ENCODE data around the gene SLC16A5. TPM values are rescaled to one million over a fixed set of nuclear protein-coding genes. Genes with fewer than 3 reads are reported as not detected.
A peak's percentile ranks its signal among the peaks of the same experiment; 100 is the strongest.

SLC16A5 gene
- total RNA-seq, 1 experiment from 2014 or later: 0.33 TPM

DNA sequence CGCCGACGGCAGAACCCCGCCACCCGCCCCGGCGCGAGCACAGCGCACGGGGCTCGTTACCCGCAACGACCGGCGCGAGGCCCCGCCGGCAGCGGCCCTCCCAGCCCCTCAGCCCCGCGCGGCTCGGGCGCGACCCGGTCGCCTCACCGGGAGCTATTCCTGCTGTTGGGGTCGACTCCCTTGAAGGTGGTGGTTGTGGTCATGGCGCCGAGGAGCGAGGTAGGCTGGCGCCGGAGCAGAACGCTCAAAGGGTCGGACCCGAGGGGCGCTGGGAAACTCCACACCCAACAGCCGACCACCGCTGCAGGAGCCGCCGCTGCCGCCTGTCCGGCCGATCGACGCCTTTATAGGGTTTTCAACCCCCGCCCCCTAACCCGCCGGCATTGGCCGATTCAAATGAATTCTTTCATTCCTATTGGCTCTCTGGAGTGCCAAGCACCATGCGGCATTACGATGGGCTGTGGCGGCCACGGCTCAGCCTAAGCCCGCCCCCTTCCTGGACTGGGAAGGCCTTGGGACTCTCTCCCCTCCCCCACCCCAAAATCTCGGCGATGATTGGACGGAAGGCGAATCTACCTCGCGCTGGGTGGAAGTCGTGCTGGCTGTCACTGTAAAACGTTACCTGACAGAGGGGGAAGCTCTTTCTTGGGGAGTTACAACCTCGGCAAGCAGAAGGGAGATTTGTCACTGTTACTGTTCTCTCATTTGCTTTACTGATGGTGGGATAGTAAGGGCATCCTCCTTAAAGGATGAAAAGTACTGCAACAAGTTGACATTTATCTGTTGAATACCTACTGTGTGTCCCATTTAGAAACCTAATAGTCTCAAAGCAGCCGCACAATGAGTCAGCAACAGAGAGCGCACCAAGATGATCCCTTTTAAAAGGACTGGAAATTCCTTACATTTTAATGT, 66.7 kb downstream of the SLC16A5 start, which contains the start of gene JPT1:
Gene JPT1 (minus strand): TSS at position 318 of the 912 bp plus-strand sequence. CDS start 115 bp downstream, at position 203.
- Histone ChIP-seq H3K4me3 (peak within 1 kb of the TSS; percentile 94), H3K27me3 (no peaks in the 10 kb centered on the region), H3K9me3 (no peaks in the 10 kb centered on the region), H3K36me3 (peaks cover 39% of the 10 kb centered on the region)
- DNase-seq: peak; percentile 99

DNA sequence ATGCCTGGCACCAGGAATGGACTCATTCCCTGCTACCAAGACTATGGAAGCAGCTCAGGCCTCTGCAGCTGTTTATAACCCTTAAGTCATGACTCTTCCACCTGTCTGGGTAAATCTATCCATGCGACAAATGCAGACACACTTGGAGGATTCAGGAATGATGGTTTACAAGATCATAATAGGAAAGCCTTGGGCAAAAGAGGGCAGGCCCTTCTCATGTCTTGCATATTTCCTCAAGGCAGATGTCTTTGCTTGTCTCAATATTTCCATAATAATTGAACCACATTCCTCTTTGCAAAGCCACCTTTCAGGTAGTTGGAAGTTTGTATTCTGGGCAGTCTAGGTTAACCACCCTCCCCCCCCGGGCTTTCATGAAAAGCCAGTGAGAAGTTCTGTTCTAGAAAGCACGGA, 67.4 kb downstream of the SLC16A5 start:
- Histone ChIP-seq H3K36me3 (peaks cover 40% of the 10 kb centered on the region), H3K27me3 (no peaks in the 10 kb centered on the region), H3K4me3 (no peak overlapping the region), H3K9me3 (no peaks in the 10 kb centered on the region)
- DNase-seq: no peak

Other genes starting within 250 kb of the SLC16A5 start
- gene GRIN2C, start 228.1 kb upstream of the SLC16A5 start, total RNA-seq (2014; rRNA removed; shearing (Covaris generic); ENCODE audit: low replicate concordance): not detected in 2 replicates
- 8.4 and 15.6 TPM in 2 replicates for gene FDXR, start 215.0 kb upstream of the SLC16A5 start, total RNA-seq (2014; rRNA removed; shearing (Covaris generic); ENCODE audit: low replicate concordance)
- not detected in 2 replicates for gene FADS6, start 194.3 kb upstream of the SLC16A5 start, total RNA-seq (2014; rRNA removed; shearing (Covaris generic); ENCODE audit: low replicate concordance)
- not detected in 2 replicates for gene USH1G, start 164.7 kb upstream of the SLC16A5 start, total RNA-seq (2014; rRNA removed; shearing (Covaris generic); ENCODE audit: low replicate concordance)
- not detected in 2 replicates for gene OTOP2, start 163.7 kb upstream of the SLC16A5 start, total RNA-seq (2014; rRNA removed; shearing (Covaris generic); ENCODE audit: low replicate concordance)
- not detected in 2 replicates for gene OTOP3, start 152.1 kb upstream of the SLC16A5 start, total RNA-seq (2014; rRNA removed; shearing (Covaris generic); ENCODE audit: low replicate concordance)
- not detected in 2 replicates for gene HID1, start 115.2 kb upstream of the SLC16A5 start, total RNA-seq (2014; rRNA removed; shearing (Covaris generic); ENCODE audit: low replicate concordance)
- 2.2 and 4.2 TPM in 2 replicates for gene CDR2L, start 100.3 kb upstream of the SLC16A5 start, total RNA-seq (2014; rRNA removed; shearing (Covaris generic); ENCODE audit: low replicate concordance)
- gene MRPL58, start 75.3 kb upstream of the SLC16A5 start, total RNA-seq (2014; rRNA removed; shearing (Covaris generic); ENCODE audit: low replicate concordance): 94.3 and 148 TPM in 2 replicates
- 296 and 323 TPM in 2 replicates for gene ATP5PD, start 41.0 kb upstream of the SLC16A5 start, total RNA-seq (2014; rRNA removed; shearing (Covaris generic); ENCODE audit: low replicate concordance)
- gene KCTD2, start 40.7 kb upstream of the SLC16A5 start, total RNA-seq (2014; rRNA removed; shearing (Covaris generic); ENCODE audit: low replicate concordance): 15.6 and 17.0 TPM in 2 replicates
- gene ARMC7, start 22.0 kb downstream of the SLC16A5 start, total RNA-seq (2014; rRNA removed; shearing (Covaris generic); ENCODE audit: low replicate concordance): 12.0 and 15.1 TPM in 2 replicates
- 29.1 and 92.2 TPM in 2 replicates for gene NT5C, start 43.8 kb downstream of the SLC16A5 start, total RNA-seq (2014; rRNA removed; shearing (Covaris generic); ENCODE audit: low replicate concordance)
- 117 and 285 TPM in 2 replicates for gene JPT1, start 66.6 kb downstream of the SLC16A5 start, total RNA-seq (2014; rRNA removed; shearing (Covaris generic); ENCODE audit: low replicate concordance)
- gene SUMO2, start 95.0 kb downstream of the SLC16A5 start, total RNA-seq (2014; rRNA removed; shearing (Covaris generic); ENCODE audit: low replicate concordance): 145 and 181 TPM in 2 replicates
- 75.0 and 100 TPM in 2 replicates for gene NUP85, start 117.7 kb downstream of the SLC16A5 start, total RNA-seq (2014; rRNA removed; shearing (Covaris generic); ENCODE audit: low replicate concordance)
- gene GGA3, start 173.7 kb downstream of the SLC16A5 start, total RNA-seq (2014; rRNA removed; shearing (Covaris generic); ENCODE audit: low replicate concordance): 5.8 and 9.2 TPM in 2 replicates
- 78.0 and 101 TPM in 2 replicates for gene MRPS7, start 173.9 kb downstream of the SLC16A5 start, total RNA-seq (2014; rRNA removed; shearing (Covaris generic); ENCODE audit: low replicate concordance)
- 4.4 and 18.2 TPM in 2 replicates for gene MIF4GD, start 183.3 kb downstream of the SLC16A5 start, total RNA-seq (2014; rRNA removed; shearing (Covaris generic); ENCODE audit: low replicate concordance)
- 17.8 and 21.7 TPM in 2 replicates for gene SLC25A19, start 201.5 kb downstream of the SLC16A5 start, total RNA-seq (2014; rRNA removed; shearing (Covaris generic); ENCODE audit: low replicate concordance)

Measured in MG63 (cell line).